ENCODE results near the gene CCDC188. TPM values are rescaled to one million over a fixed set of nuclear protein-coding genes. Genes with fewer than 3 reads are reported as not detected.
"Not testable (repeated sequence)": the region's sequence is repeated elsewhere in the genome, so short reads cannot be mapped to it uniquely, and the experiment has no call there.

CCDC188 gene
- total and polyA plus RNA-seq, 5 donors from 2014 or later = 0.44 TPM; not detected in 4

DNA sequence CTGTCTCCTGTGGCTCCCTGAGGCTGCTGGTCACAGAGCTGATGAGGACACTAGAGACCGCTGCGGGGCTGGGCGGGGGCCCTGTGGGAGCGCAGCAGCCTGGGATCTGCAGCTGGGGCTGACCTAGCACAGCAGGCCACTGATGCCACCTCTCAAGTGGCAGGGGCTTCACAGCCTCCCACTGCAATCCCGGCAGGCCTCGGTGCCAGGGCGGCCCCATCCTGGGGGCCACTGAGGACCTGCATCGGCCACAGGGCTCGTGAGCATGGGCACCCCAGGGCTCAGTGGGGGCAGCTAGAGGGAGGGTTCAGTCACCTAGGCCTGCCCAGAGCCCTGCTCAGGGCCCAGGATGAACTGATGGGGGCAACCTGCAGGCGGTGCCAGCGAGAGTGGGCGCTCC, 14.6 kb upstream of the CCDC188 start:
- DNase-seq (no peak), ATAC-seq (ENCODE audit: low read depth in 2 of 2) (no peak)
- H3K36me3 Mint-ChIP-seq = no peaks in the 10 kb centered on the region
- H3K27me3 Mint-ChIP-seq = no peaks in the 10 kb centered on the region
- H3K27ac Mint-ChIP-seq = no peak overlapping the region
- H3K27me3 ChIP-seq (ENCODE audit: control insufficient read depth, insufficient read depth, low read length) = no peaks in the 10 kb centered on the region
- no peak overlapping the region for H3K27ac ChIP-seq (ENCODE audit: insufficient read depth, low read length, poor library complexity, severe bottlenecking)
- H3K4me3 Mint-ChIP-seq = no peak overlapping the region
- H3K4me1 ChIP-seq (ENCODE audit: control insufficient read depth, insufficient read depth, low read length, poor library complexity, severe bottlenecking) = no peaks in the 10 kb centered on the region
- peaks cover 0 to 1% (median 0%) of the 10 kb centered on the region in 7 donors for H3K9me3 Mint-ChIP-seq
- H3K36me3 ChIP-seq (ENCODE audit: control insufficient read depth, insufficient read depth, low read length) = no peaks in the 10 kb centered on the region
- no peaks in the 10 kb centered on the region for H3K4me1 Mint-ChIP-seq
- H3K9me3 ChIP-seq (ENCODE audit: control insufficient read depth in 2 of 2, low read length in 2 of 2) = no peaks in the 10 kb centered on the region
- no peak overlapping the region for H3K4me3 ChIP-seq (ENCODE audit: low read depth, low read length)

DNA sequence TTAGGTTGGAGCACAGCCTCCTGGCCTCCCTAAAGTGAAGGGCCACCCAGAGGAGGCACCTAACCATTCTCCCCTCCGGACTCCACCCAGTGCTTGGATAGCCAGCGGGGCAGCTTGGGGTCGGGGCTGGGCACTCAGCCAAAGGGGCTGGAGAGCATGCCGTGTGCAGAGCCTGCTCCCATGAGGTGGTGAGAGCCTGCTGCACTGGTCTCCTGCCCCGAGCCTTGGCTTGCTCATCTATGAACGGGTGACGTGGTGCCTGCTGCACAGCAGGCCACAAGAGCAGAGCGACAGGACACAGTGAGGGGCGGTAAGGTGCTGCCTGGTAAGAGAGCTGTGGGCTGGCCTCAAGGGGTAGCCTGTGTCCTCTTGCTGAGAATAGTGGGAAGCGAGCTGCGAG, 14.0 kb upstream of the CCDC188 start:
- Mint-ChIP-seq H3K27ac (no peak overlapping the region), H3K36me3 (no peaks in the 10 kb centered on the region), H3K9me3 (no peaks in the 10 kb centered on the region), H3K4me1 (no peaks in the 10 kb centered on the region), H3K4me3 (no peak overlapping the region), H3K27me3 (peaks cover 5% of the 10 kb centered on the region)
- Histone ChIP-seq H3K9me3 (ENCODE audit: control insufficient read depth in 2 of 2, low read length in 2 of 2) (no peaks in the 10 kb centered on the region), H3K4me1 (ENCODE audit: control insufficient read depth, insufficient read depth, low read length, poor library complexity, severe bottlenecking) (no peaks in the 10 kb centered on the region), H3K27me3 (ENCODE audit: control insufficient read depth, insufficient read depth, low read length) (no peaks in the 10 kb centered on the region), H3K36me3 (ENCODE audit: control insufficient read depth, insufficient read depth, low read length) (no peaks in the 10 kb centered on the region), H3K27ac (ENCODE audit: insufficient read depth, low read length, poor library complexity, severe bottlenecking) (no peak overlapping the region), H3K4me3 (ENCODE audit: low read depth, low read length) (no peak overlapping the region)
- ATAC-seq (ENCODE audit: low read depth in 2 of 2) (no peak), DNase-seq (no peak)

DNA sequence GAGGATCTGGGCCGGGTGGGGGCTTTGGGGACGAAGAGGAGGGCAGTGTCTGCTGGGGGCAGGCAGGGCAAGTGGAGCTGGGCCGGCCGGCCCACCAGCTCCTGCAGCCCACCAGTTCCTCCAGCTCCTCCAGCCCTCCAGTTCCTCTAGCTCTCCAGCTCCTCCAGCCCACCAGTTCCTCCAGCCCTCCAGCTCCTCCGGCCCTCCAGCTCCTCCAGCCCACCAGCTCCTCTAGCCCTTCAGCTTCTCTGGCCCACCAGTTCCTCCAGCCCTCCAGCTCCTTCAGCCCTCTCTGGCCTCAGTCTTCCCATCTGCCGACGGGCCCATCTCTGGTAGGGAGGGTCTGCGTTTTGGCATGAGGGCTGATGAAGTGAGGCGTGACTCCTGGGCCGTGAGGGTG, 9.2 kb upstream of the CCDC188 start:
- Mint-ChIP-seq H3K36me3 (no peaks in the 10 kb centered on the region), H3K27ac (no peak overlapping the region)
- ATAC-seq (ENCODE audit: low read depth in 2 of 2) = no peak

DNA sequence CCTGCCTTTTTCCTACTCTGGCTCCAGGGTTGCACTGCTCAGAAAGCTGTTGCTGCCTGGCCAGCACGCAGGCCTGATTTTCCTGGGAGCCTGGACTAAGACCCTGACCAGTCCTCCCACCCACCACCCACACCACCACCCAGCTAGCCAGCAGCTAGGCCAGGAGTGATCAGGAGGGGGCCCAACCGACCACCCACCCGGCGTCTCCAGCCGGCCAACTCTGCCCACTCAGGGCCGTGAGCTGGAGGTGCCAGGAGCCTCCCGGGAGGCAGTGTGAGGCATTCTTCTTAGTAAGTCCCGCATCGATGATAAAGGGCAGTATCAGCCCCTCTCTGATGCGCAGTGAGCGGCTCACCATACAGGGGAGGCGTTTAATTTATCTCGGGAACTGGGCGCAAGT, 8.7 kb upstream of the CCDC188 start:
- H3K4me3 ChIP-seq (ENCODE audit: low read depth, low read length); H3K36me3 ChIP-seq (ENCODE audit: control insufficient read depth, insufficient read depth, low read length); H3K9me3 Mint-ChIP-seq; DNase-seq; ATAC-seq (ENCODE audit: low read depth in 2 of 2); H3K36me3 Mint-ChIP-seq; H3K27me3 ChIP-seq (ENCODE audit: control insufficient read depth, insufficient read depth, low read length); H3K27me3 Mint-ChIP-seq; H3K4me1 Mint-ChIP-seq; H3K27ac ChIP-seq (ENCODE audit: insufficient read depth, low read length, poor library complexity, severe bottlenecking); H3K4me1 ChIP-seq (ENCODE audit: control insufficient read depth, insufficient read depth, low read length, poor library complexity, severe bottlenecking); H3K9me3 ChIP-seq (ENCODE audit: control insufficient read depth in 2 of 2, low read length in 2 of 2): not testable (repeated sequence)
- Mint-ChIP-seq H3K4me3 (peak overlapping the region in 1 of 4 donors; percentile 75), H3K27ac (peak overlapping the region in 1 of 3 donors; percentile 56)

More for the DNA sequence above, 9.2 kb upstream of the CCDC188 start:
- Mint-ChIP-seq H3K9me3 (no peaks in the 10 kb centered on the region), H3K27me3 (peaks cover 9% of the 10 kb centered on the region), H3K4me1 (peaks cover 0 to 3% (median 0%) of the 10 kb centered on the region in 4 donors), H3K4me3 (no peak overlapping the region)
- Histone ChIP-seq H3K9me3 (ENCODE audit: control insufficient read depth in 2 of 2, low read length in 2 of 2) (no peaks in the 10 kb centered on the region), H3K27ac (ENCODE audit: insufficient read depth, low read length, poor library complexity, severe bottlenecking) (no peak overlapping the region), H3K36me3 (ENCODE audit: control insufficient read depth, insufficient read depth, low read length) (no peaks in the 10 kb centered on the region), H3K27me3 (ENCODE audit: control insufficient read depth, insufficient read depth, low read length) (no peaks in the 10 kb centered on the region), H3K4me1 (ENCODE audit: control insufficient read depth, insufficient read depth, low read length, poor library complexity, severe bottlenecking) (peaks cover 3% of the 10 kb centered on the region), H3K4me3 (ENCODE audit: low read depth, low read length) (no peak overlapping the region)
- no peak for DNase-seq

DNA sequence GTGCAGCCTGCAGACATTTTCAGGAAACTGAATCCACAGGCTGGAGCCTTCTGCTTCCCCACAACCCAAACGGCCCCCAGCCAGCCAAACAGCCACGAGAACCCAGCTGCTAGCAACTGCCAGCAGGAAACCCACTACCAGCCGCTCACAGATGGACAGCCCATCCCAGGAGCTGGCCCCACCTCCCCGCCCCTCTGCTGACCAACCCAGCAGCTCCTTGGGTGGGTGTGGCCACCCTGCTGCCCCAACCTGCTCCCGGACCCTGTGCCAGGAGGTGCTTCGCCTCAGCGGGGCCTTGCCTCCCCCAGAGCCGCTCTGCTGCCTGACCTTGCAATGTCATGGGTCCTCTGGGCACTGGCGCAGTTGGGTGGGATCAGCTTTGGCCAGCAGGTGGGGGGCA, 8.2 kb upstream of the CCDC188 start:
- no peaks in the 10 kb centered on the region for H3K9me3 ChIP-seq (ENCODE audit: control insufficient read depth in 2 of 2, low read length in 2 of 2)
- no peak for ATAC-seq (ENCODE audit: low read depth in 2 of 2)
- no peak for DNase-seq
- Mint-ChIP-seq H3K4me1 (peaks cover 0 to 3% (median 0%) of the 10 kb centered on the region in 4 donors), H3K36me3 (no peaks in the 10 kb centered on the region), H3K27me3 (peaks cover 9% of the 10 kb centered on the region), H3K4me3 (no peak overlapping the region), H3K27ac (no peak overlapping the region), H3K9me3 (no peaks in the 10 kb centered on the region)
- H3K27me3 ChIP-seq (ENCODE audit: control insufficient read depth, insufficient read depth, low read length) = no peaks in the 10 kb centered on the region
- no peaks in the 10 kb centered on the region for H3K36me3 ChIP-seq (ENCODE audit: control insufficient read depth, insufficient read depth, low read length)
- H3K27ac ChIP-seq (ENCODE audit: insufficient read depth, low read length, poor library complexity, severe bottlenecking) = no peak overlapping the region
- H3K4me3 ChIP-seq (ENCODE audit: low read depth, low read length) = no peak overlapping the region
- peaks cover 3% of the 10 kb centered on the region for H3K4me1 ChIP-seq (ENCODE audit: control insufficient read depth, insufficient read depth, low read length, poor library complexity, severe bottlenecking)

DNA sequence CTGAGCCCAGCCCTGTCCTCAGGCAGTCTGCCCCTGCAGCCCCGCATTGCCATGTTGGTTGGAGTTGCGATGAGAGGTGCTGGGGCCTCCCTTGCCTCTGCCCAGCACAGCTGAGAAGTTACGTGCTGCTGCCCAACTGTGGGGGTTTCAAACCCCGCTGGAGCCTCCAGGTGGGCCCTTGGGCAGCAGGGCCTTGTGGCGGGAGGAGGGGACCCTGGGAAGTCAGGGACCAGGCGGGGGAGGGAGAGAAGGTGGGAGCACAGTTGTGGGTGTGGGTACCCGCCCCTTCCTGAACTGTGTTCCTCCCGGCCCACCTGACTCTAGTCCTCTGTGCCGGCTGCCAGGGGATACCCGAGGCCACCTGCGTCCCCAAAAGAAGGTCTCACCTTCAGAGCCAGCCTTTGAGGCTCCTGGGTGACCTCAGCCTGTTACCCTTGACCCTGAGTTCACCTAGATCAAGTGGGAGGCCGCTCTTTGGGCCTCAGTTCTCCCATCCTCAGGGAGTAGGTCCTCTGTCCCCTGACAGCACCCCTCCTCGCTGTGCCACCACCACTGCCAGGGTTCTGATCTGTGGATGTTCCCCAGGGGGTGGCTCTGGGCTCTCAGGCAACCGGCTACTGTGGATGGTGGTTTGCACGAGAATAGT, 7.7 kb upstream of the CCDC188 start:
- Mint-ChIP-seq H3K27ac (no peak overlapping the region), H3K27me3 (peaks cover 9% of the 10 kb centered on the region), H3K4me1 (peaks cover 0 to 3% (median 0%) of the 10 kb centered on the region in 4 donors), H3K9me3 (no peaks in the 10 kb centered on the region), H3K36me3 (no peaks in the 10 kb centered on the region), H3K4me3 (no peak overlapping the region)
- H3K27ac ChIP-seq (ENCODE audit: insufficient read depth, low read length, poor library complexity, severe bottlenecking) = no peak overlapping the region
- no peaks in the 10 kb centered on the region for H3K9me3 ChIP-seq (ENCODE audit: control insufficient read depth in 2 of 2, low read length in 2 of 2)
- no peaks in the 10 kb centered on the region for H3K36me3 ChIP-seq (ENCODE audit: control insufficient read depth, insufficient read depth, low read length)
- ATAC-seq (ENCODE audit: low read depth in 2 of 2) = no peak
- H3K27me3 ChIP-seq (ENCODE audit: control insufficient read depth, insufficient read depth, low read length) = no peaks in the 10 kb centered on the region
- no peak for DNase-seq
- H3K4me3 ChIP-seq (ENCODE audit: low read depth, low read length) = no peak overlapping the region
- peaks cover 3% of the 10 kb centered on the region for H3K4me1 ChIP-seq (ENCODE audit: control insufficient read depth, insufficient read depth, low read length, poor library complexity, severe bottlenecking)

DNA sequence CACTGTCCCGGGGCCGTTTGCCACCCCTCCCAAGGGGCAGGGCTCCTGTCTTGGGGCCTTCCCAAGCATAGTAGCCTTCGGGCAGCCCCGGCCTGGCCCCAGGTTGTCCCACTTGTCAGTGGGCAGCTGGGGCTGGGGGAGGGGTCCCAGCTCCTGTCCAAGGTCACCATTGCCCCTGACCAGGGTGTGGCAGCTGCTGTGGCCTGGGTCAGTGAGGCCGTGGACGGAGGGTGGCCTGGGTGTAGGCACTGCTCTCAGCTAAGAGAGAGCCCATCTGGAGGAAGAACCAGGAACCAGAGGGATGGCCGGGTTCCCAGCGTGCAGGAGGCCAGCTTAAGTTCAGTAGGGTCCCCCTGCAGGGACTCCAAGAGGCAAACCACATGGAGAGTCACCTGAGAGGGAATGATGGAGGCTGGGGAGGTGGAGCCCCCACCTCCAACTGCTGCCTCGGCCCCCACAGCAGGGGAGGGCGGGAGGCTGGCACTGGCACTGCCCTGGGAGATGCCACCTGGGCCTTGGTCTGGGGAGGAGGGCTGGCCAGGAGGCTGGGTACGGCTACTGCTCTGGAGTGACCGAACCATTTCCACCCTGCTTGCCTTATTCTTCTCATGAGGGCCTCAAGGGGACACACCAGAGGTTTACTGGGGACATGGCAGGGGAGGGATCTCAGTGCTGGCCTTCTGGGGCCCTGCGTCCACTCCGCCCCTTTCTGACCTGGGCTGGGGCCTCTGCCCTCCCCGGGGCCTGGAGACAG, 6.8 kb upstream of the CCDC188 start:
- no peak overlapping the region for H3K27ac ChIP-seq (ENCODE audit: insufficient read depth, low read length, poor library complexity, severe bottlenecking)
- no peaks in the 10 kb centered on the region for H3K27me3 ChIP-seq (ENCODE audit: control insufficient read depth, insufficient read depth, low read length)
- peaks cover 3% of the 10 kb centered on the region for H3K4me1 ChIP-seq (ENCODE audit: control insufficient read depth, insufficient read depth, low read length, poor library complexity, severe bottlenecking)
- H3K36me3 ChIP-seq (ENCODE audit: control insufficient read depth, insufficient read depth, low read length) = no peaks in the 10 kb centered on the region
- peaks cover 0 to 3% (median 0%) of the 10 kb centered on the region in 4 donors for H3K4me1 Mint-ChIP-seq
- H3K9me3 ChIP-seq (ENCODE audit: control insufficient read depth in 2 of 2, low read length in 2 of 2) = no peaks in the 10 kb centered on the region
- DNase-seq = no peak
- H3K4me3 Mint-ChIP-seq = no peak overlapping the region
- no peak for ATAC-seq (ENCODE audit: low read depth in 2 of 2)
- H3K36me3 Mint-ChIP-seq = no peaks in the 10 kb centered on the region
- H3K4me3 ChIP-seq (ENCODE audit: low read depth, low read length) = no peak overlapping the region
- no peaks in the 10 kb centered on the region for H3K9me3 Mint-ChIP-seq
- H3K27ac Mint-ChIP-seq = no peak overlapping the region
- H3K27me3 Mint-ChIP-seq = peaks cover 9% of the 10 kb centered on the region

Data from CD4-positive, CD25-positive, alpha-beta regulatory T cell (primary cell).